ENCODE data around the gene ARPP21.
A peak's percentile ranks its signal among the peaks of the same experiment; 100 is the strongest.

ARPP21 gene

DNA sequence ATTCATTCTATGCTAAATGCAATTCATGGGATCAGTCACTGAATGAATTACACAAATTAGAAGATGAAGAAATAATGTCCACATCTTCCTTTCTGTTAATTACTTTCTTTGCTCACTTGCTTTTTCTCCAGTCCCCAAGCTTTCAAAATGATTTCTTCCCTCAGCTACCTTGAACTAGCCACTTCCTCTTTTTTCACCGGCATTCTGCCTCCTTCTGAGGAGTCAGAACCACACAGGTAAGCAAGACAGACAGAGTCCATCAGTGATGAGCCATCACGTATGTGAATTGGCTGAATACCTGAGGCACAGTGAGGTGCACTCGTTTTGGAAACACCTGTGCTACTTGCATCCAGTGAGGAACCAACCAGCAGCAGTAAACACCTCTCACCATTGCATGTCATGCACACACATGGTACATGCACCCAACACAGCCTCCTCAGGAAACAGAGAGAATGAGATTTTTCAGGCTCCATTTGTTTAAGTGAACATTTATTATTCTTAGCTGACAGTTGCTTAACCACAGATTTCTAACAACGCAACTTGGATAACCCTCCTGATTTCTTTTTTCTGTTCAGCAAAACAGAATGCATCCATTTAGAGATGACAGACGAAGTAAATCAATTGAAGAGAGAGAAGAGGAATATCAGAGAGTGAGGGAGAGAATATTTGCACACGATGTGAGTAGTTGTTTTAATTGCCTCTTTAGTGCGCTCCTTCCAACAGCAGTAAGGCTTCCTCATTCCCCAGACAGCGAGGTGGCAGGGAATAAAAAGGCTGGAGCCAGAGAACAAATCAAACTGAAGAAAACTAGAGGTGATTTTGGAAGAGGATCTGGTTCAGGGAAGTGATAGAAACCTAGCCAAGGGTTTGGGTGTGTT lies 69.3 kb downstream of the ARPP21 start:
- DNase-seq (ENCODE audit: low read depth) = no peak
- H3K4me3 ChIP-seq (ENCODE audit: low read length) = no peak overlapping the region
- no peak for TF ChIP-seq CTCF (conservative IDR thresholded peaks at IDR 0.05; ENCODE audit: low read depth, low read length)

- H3K4me3 ChIP-seq (ENCODE audit: low read length) = no peak overlapping the region
- DNase-seq (ENCODE audit: low read depth) = no peak
- no peak for TF ChIP-seq CTCF (conservative IDR thresholded peaks at IDR 0.05; ENCODE audit: low read depth, low read length)
Observed at GRCh38 chr3:35709691-35710090, 70.4 kb downstream of the ARPP21 start.

- TF ChIP-seq CTCF (conservative IDR thresholded peaks at IDR 0.05; ENCODE audit: low read depth, low read length) = no peak
- no peak for DNase-seq (ENCODE audit: low read depth)
- no peak overlapping the region for H3K4me3 ChIP-seq (ENCODE audit: low read length)
Observed at GRCh38 chr3:35710554-35710953, 71.2 kb downstream of the ARPP21 start.

DNA sequence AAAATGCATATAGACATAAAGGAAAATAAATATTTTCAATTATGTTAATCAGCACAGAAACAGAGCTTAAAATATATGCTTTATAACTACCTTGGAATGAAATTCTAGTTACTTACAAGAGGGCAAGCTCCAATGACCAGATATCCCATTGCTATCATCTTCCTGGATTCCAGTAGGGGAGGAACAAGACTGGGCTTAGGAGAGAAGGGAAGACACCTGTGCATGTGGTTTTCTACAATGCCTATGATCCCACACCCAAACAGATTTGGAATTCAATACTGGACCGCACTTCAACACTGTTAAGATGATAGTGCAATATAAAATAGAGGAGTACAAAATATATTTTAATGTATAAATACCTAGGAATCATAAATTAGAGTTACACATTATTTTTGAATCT lies 79.6 kb downstream of the ARPP21 start:
- no peak for DNase-seq (ENCODE audit: low read depth)
- no peak for TF ChIP-seq CTCF (conservative IDR thresholded peaks at IDR 0.05; ENCODE audit: low read depth, low read length)
- no peak overlapping the region for H3K4me3 ChIP-seq (ENCODE audit: low read length)

- no peak overlapping the region for H3K4me3 ChIP-seq (ENCODE audit: low read length)
- no peak for DNase-seq (ENCODE audit: low read depth)
- no peak for TF ChIP-seq CTCF (conservative IDR thresholded peaks at IDR 0.05; ENCODE audit: low read depth, low read length)
Observed at GRCh38 chr3:35721628-35722027, 82.3 kb downstream of the ARPP21 start.

GRCh38 chr3:35722902-35723301 lies 83.6 kb downstream of the ARPP21 start:
- no peak for DNase-seq (ENCODE audit: low read depth)
- no peak for TF ChIP-seq CTCF (conservative IDR thresholded peaks at IDR 0.05; ENCODE audit: low read depth, low read length)
- H3K4me3 ChIP-seq (ENCODE audit: low read length) = no peak overlapping the region

- no peak overlapping the region for H3K4me3 ChIP-seq (ENCODE audit: low read length)
- peak; percentile 22 for DNase-seq (ENCODE audit: low read depth)
- no peak for TF ChIP-seq CTCF (conservative IDR thresholded peaks at IDR 0.05; ENCODE audit: low read depth, low read length)
Observed at GRCh38 chr3:35723480-35724097, 84.3 kb downstream of the ARPP21 start.

All from retinal pigment epithelial cell (primary cell).